Neural progenitor cell (in vitro differentiated cells): ENCODE measurements around the gene PROZ.

Experiments
- CTCF ChIP-seq: fragments of 200-600 bp; sonication (generic); IDR thresholded peaks from 2 replicates; pipeline ENCODE4 v1.5.1; 2017; ENCODE audit warnings: antibody characterized with exemption, mild to moderate bottlenecking
- EZH2 ChIP-seq: fragments of 200-600 bp; sonication (generic); IDR thresholded peaks from 2 replicates; pipeline ENCODE4 v1.6.1; 2017; ENCODE audit warnings: antibody characterized with exemption, mild to moderate bottlenecking, moderate library complexity
- EZH2phosphoT487 ChIP-seq: fragments of 200-600 bp; sonication (generic); IDR thresholded peaks from 2 replicates; pipeline ENCODE4 v1.6.1; 2017; ENCODE audit warnings: antibody characterized with exemption

GRCh38 chr13:113114511-113115362, 43.7 kb upstream of the PROZ start:
- TF ChIP-seq EZH2 (no peak), CTCF (no peak), EZH2phosphoT487 (no peak)
